NCI-H1092 treated with DMSO at 0.1 percent for 48 hours (cell line): Measurements from ENCODE around the gene DUSP2.

Experiments
- DNase-seq: peaks from one replicate; lab custom pipeline; 2025; lab: John Stamatoyannopoulos, UW

DUSP2 gene

DNA sequence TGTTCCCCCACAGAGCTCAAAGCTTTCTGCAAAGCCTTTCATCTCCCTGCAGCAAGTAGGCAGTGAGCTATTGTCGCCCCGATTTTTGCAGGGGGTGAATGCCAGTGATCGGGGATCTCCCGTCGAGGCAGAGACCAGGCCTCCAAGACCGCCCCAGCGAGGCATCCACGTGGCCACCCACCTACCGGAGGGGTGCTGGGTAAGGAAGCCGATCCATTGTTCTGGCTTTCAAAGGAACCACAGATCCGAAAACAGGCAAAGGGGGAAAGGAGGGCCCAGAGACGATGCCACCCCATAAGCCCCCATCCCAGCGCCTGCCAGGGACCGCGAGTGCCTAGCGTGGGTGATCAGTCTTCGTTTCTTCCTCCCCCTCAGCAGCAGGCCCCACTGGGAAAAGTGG, 31.3 kb downstream of the DUSP2 start:
- no peak for DNase-seq

DNA sequence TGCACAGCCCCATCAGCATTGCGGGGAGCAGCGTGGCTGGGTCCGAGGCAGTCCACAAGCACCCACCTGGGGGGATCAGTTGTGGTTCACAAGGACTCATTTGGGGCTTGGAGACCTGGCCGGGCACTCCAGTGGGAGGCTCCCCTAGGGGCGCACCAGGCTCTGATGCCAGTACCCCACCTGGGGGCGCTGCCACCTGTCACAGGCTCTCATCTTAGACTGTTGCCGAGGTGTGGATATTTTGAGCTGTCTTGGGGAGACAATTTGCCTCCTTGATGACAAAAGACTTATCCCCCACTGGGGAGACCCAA, 31.9 kb downstream of the DUSP2 start:
- DNase-seq = no peak

DNA sequence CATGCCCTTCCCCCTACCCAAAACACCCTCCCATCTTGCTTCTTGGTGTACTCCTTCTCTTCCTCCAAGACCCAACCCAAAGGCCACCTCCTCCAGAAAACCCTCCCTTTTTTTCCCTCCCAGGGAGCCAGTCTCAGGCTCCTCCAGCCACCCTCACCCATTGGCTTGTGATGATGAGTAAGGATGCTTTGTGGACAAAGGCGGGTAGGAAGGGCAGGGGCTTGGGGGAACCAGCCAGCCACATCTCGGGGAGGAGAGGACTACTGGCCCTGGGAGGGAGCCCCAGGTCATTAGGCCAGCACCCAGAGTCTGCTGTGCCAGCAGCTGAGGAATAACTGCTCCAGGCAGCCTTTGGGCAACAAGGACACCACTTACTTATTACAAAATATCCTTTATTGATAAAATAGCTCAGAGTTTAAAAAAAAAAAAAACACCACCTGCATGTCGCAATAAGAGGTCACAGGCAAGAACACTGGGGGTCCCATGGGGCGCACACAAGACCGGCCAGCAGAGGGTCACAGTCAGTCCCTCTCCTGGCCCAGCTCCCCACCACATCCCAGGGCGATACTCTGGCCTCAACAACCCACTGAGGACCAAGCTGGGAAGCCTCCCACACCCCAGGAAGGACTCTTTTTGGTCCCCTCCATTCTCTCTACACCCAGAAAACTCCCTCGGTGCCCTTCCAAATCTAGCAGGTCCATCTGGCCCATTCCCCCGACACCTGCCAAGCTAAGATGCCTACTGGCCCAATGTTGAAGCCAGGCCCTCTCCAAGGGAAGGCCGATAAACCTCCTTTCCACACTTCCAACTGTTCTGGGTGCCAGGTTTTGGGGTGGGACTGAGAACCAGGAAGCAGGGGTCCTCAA, 32.5 kb downstream of the DUSP2 start:
- DNase-seq = no peak

DNA sequence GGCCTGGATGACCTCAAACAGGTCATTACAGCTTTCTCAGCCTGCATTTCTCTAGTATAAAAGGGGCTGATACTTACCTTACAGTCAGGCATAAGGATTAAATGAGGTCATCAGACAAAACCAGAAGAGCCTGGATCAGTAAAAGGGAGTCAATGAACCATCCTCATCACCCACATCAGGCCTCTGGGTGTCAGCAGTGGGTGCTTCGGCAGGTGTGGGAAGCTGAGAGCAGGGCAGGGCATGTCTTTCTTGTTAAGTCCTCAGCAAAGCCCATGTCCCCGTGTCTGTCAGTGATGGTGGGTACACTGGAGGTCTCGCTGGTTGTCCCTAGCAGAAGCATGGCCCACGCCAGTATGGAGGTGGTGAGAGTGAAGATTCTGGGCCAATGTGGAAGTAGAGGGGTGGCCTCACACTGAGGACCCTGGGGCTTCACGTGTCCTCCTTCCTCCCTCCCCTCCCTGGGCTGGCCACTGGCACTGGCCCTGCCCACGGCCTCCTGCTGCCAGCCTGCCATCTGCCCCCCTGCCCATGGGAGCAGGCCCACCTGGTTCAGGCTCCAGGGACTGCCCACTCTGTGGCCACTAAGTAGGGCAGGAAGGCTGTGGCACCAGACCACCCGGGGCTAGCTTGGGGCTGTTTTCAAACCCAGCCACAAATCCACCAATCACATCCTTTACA, 33.3 kb downstream of the DUSP2 start:
- no peak for DNase-seq

DNA sequence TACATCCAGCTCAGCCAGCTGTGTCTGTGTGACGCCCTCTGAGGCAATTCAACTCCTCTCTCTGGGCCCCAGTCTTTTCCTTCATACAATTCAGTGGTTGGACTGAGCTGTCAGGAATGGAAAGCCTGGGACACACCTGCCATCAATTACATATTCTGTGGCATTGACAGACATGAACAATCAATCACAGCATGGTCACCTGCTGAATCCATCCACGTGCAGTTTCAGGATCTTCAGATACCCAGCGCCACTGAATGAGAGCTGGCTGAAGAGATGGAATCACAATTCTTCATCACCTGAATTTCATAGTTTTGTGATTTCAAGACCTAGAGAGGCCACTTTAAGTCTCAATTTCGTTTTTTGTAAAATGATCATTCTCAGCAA, 34.0 kb downstream of the DUSP2 start:
- DNase-seq = no peak

DNA sequence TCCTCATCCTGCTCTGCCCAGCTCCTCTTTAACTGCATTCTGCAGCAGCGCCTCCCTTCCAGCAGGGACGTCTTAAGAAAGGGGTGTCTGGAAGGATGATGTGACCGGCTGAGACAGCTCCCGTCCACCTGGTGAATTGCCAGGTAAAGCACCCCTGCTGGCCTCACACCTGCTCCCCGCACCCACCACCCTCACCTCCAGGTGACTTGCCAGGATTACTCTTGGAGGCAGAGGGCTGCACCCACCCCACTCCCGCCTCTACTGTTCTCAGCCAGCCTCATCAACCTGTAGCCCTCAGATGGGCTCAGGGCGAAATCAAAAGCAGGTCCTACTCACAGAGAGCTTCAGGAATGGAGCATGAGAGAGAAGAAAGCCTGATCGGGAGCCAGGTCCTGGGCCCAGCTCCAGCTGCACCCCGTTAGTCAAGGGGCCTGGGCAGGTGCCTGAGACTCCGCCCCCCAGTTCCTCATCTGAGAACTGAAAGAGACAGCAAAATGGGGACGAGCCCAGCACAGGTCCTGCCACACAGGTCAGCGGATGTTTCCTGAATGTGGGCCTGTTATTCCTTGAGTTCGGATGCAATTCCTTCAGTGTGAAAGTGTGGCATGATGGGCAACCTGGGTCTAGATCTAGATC, 34.5 kb downstream of the DUSP2 start:
- no peak for DNase-seq

DNA sequence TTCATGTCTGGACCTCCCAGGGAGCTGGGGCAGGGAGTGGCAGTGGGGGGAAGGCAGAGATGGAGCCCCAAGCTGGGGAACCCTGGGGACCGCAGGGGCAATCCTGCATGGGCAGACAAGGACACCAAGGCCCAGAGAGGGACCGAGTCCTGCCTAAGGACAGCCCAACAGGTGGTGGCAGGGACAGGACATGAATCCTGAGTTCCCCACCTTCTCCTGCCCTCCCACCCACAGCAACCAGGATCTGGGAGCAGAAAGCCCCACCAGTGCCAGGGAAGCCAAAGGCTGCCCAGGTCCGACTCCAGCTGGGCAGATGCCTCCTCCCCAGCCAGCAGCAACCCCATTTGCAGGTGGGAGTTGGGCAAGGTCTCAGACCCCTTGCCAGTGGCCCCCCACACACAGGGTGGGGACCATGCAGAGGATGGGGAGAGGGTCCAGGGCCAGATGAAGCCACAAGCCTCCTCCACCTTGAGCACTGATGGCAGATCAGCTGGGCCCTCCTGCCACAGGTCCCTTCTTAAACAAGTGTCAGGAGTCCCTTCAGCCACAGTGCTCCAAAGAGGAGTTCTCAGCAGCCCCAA, 35.2 kb downstream of the DUSP2 start:
- DNase-seq = no peak

DNA sequence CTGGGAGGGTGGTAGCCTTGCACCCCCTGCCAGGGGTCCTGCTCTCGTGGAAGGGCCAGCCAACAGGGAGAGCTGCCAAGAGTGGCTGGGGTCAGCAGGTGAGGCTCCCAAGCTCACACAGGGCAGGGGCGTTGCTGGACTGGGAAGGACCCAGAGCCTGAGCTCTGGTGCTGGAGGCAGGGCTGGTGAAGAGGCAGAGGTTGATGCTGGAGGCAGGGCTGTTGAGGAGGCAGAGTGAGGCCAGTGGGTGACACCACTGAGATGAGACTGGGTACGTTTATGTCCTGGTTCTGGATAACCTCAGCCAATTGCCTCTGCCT, 35.9 kb downstream of the DUSP2 start:
- DNase-seq = no peak

DNA sequence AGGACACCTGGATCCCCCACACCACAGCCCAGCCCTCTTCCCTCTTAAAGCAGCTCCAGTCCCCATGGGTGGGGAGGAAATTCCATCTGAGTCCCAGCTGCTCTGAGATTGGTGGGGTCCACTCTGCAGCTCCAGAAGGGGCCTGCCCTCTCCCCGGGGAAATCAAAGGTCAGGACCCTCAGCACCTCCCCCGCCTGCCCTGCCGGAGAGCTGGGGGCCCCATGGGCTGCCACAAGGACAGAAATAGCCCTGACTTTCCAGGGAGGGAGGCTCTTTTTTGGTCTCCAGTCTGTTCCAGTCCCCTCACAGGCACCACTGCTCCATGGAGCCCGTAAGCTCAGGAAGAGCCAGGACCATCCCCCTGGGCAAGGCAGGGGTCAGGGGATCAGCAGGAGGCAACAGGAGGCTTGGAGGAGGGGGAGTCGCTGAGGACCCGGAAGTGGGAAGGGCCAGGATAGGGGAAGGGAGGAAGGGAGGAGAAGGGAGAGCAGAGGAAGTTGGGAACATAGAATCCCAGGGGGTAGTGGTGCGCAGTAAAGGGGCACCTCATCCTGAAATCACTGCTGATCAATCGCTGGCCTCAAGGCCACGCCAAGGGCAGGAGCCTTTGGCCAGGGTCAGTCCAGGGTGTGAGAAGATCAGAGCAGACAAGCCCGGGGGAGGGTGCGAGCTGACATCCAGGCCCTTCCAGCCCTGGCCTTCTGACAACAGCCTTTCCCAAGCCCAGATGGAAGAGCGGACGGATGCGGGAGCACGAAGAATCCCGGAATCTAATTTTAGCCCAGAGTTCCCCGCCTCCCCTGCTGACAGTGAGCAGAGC, 36.5 kb downstream of the DUSP2 start:
- no peak for DNase-seq

DNA sequence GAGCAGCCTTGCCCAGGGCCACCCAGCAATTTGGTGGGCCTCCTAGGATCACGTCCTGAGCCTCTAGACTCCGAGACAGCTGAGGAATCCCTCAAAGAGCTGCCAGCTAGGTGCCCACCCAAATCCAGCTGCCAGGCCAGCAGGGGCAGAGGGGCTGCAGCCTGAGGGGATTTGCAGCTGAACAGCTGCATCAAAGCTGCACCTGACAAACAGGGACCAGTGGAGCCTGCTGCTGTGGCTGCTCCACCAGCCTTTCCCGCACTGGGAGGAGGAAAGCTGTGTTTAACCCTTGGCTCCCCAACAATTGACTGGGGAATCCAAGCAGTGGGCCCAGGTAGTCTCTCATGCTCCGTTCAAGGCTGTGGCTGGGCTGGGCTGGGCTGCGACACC, 37.1 kb downstream of the DUSP2 start:
- DNase-seq = no peak

DNA sequence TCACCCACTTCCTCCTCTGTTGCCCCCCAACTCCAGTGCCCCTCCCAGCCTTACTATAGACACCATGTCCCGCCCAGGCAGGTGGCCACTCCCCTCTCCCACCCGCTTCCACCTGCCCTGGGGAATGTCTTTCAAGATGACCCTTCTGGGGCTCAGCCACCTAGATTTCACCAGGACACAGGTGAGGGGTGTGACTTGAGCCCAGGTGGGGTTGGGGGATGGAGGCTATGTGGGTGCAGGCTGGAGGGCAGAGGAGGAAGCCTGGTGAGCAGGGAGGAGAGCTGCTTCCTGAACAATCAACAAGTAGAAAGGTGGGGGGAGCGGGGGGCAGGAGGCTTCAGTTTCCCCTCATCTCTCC, 37.6 kb downstream of the DUSP2 start:
- DNase-seq = no peak

DNA sequence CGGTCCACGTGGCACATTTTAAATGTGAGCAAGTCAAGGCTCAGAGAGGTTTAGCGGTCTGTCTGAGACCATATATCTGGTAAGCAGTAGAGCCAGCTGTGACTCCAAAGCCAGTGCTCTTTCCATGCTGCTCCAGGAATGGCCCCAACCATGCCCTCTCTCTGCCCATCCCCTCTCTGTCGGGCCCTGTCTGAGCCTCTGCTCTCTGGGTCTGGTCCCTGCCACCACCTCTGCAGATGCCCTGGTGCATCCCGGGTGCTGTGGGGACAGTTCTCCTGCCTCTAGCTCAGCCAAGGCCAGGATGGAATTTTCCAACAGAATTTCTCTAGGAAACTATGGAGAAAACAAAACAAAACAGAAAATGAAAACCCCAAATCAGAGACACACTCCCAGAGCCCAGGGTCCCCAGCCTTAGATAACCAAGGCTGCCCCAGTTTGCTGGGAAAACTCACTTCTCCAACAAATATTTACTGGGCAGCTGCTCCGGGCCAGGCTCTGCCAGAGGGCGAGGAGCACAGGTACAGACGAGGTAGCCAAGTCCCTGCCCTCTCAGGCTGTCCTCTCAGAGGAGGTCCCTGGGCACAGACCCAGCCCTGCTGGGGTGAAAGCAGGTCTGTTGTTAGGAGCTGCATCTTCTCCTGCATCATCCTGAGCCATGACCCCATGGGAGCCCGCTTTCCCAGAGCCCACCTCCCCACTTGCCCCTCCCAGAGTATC, 38.1 kb downstream of the DUSP2 start:
- DNase-seq = no peak

DNA sequence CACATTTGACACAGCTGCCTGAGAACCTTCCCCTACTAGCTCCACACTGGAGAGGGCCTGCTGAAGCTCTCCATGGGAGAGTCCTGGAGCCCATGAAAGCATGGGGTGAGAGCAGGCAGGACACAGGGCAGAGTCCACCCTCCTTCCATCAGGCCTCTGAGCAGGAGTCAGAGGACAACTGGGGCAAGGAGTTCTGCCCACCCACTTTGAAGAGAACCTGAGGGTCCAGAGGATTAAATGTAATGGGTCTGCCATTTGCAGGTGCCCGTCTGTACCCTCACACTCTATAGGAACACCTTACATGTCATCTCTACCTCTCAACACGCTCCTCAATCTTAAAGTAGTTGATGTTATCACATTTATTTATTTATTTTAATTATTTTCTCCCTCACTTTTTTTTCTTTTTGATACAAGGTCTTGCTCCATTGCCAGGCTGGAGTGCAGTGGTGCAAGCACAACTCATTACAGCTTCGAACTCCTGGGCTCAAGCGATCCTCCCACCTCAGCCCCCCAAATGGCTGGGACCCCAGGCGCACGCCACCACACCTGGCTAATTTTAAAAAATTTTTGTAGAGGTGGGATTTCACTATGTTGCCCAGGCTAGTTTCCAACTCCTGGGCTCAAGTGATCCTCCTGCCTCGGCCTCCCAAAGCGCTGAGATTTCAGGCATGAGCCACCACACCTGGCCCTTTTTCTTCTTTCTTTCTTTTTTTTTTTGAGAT, 39.1 kb downstream of the DUSP2 start:
- no peak for DNase-seq

DNA sequence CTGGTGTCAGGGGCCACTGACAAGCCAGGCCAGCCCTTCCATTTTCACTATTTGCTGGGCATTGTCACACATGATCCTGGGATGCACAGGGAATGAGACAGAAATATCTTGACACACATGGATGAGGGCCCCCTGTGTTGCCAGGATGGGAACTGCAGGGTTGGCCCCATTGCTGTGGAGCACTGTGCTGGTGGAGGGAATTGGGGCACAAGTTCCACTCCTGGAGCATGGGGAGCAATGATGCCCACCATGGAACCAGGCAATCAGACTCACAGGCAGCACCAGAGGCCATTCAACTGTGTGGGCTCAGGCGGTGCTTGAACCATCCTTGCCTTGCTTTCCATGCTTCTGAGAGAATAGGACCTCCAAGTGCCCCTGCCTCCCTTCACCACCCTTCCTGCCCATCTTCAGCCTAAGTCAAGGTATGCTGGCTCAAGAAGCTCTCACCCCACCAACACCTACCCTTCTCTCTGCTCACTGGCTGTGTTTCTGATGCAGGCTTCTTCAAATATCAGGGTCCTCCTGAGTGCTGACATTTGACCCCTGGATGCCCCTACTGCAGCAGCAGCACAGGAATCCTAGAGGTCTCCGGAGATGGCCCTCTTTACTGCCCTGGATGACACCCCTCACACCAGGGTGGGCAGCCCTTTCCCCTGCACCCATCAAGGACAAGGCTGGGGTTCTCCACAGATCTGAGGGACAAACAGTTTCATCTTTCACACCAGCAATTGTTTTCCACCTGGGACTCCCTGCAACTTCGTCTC, 39.9 kb downstream of the DUSP2 start:
- no peak for DNase-seq

DNA sequence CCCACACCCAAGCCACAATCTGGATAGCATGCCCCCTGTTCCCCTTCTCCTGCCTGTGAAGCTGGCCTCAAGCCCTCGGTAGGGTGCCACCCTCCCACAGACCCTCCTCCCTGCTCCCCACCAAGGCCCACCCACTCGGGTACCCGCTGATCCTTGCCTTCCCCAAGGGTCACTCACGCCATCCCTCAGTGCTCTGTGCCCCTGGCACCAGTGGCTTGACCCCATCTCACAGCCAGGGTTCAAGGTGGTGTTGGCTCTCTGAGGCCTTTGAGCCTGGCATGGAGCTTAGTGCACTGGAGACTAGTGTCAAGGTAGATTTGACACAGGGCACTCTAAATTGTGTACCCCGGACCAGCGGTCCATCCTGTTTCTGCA, 40.8 kb downstream of the DUSP2 start:
- DNase-seq = no peak

DNA sequence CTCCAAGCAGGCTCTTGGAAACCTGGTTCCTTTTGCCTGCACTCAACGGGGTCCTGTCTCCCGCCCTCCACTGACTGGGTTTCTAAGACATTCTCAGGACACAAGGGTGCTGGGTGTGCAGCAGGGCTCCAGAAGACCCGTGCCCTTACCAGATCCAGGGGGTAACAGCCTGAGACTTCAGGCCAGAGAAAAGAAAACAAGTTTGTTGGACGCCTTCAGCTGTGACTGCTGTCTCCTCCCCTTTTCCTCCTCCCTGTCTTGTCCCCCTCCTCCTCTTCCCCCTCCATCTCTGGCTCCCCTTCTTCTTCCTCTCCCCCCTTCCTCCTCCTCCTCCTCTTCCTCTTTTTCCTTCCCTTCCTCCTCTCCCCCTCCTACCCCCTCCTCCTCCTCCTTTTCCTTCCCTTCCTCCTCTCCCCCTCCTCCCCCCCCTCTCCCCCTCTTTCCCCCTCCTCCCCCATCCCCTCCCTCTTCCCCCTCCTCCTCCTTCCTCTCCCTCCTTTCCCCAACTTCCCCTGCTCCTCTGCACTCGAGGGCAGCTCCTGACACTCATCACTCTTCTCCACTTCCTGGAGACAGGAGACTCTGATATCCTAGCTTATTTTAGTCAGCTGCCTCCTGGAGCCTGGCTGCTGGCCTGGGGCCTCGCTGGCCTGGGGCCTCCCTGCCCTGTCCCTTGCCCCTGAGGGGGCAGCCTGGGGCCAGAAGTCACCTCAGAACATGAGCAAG, 41.3 kb downstream of the DUSP2 start:
- DNase-seq = no peak

DNA sequence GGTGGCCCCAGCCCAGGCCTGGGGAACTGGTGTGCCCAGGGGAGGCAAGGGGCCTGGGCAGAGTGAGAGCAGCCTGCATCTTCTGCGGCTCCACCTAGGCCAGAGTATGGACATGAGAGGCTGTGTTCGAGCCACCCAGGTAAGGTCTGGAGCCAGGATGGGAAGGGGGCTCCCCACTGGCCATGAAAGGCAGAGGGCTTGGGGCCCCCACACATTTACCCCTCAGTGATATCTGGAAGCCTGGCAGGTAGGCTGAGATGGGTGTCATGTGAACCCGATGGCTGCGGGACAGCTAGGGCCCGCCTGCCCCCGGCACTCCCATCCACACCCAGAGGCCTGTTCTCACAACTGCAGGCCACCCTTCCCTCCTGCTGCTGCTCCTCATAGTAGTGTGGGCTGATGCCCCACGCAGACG, 42.0 kb downstream of the DUSP2 start:
- no peak for DNase-seq

DNA sequence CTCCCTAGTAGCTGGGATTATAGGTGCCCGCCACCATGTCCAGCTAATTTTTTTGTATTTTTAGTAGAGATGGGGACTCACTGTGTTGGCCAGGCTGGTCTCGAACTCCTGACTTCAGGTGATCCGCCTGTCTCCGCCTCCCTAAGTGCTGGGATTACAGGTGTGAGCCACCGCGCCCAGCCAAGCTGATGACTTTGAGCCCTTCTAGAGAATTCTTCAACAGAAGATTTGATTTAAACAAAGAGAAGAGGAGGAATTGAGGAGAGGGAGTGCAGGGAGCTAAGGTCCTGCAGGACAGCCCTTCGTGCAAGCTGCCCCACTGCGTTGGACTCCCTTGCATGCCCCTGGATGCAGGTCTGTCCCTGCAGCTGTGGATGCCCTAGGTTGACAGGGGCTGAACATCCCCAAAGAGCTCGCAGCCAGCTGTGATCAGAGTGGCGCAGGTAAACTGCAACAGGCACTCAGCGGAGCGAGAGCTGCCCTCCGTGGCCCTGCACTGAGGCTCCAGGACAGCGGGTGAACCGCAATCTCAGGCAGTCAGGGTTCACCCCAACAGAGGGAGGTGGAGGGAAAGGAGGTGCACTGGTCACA, 42.5 kb downstream of the DUSP2 start:
- DNase-seq = no peak

DNA sequence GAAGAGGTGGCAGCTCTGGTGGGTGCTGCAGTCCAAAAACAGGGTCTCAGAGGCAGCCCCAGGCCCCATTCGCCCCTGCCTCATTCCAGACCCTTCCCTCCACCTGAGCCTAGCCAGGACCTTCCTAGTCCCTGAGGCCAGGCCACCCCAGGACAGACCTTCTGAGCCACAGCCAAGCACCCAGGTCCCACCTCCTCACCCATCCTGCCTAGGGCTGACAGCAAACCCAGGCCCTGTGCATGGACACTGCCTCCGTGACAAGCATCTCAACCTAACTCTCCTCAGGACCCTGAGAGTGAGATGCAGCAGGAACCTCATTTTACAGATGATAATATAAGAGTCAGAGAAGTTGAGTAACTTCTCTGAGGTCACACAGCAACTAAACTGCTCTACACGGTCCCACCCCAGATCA, 44.3 kb downstream of the DUSP2 start:
- no peak for DNase-seq
